GM20000 (cell line): Measurements from ENCODE around the gene TET2.

Experiments used
- DNase-seq: peaks from one replicate; pipeline ENCODE4 v3.0.0; 2012; ENCODE audit warnings: low spot score
- CTCF ChIP-seq: IDR thresholded peaks from 2 replicates; pipeline ENCODE4 v1.5.1; 2012; ENCODE audit warnings: mild to moderate bottlenecking, control low read depth; ENCODE audit errors: extremely low read depth, missing control alignments

Gene TET2

GRCh38 chr4:105248613-105249012, 101.9 kb downstream of the TET2 start:
- TF ChIP-seq CTCF = no peak
- DNase-seq = no peak

GRCh38 chr4:105257817-105258495, 111.3 kb downstream of the TET2 start:
- DNase-seq = no peak
- TF ChIP-seq CTCF = no peak

- no peak for DNase-seq
- TF ChIP-seq CTCF = no peak
Observed at GRCh38 chr4:105265689-105266088, 119.0 kb downstream of the TET2 start.

GRCh38 chr4:105267280-105267679, 120.6 kb downstream of the TET2 start:
- TF ChIP-seq CTCF = no peak
- DNase-seq = no peak

GRCh38 chr4:105272002-105272401, 125.3 kb downstream of the TET2 start:
- no peak for TF ChIP-seq CTCF
- no peak for DNase-seq

- DNase-seq = no peak
- TF ChIP-seq CTCF = no peak
Observed at GRCh38 chr4:105273230-105273629, 126.6 kb downstream of the TET2 start.

- no peak for DNase-seq
- no peak for TF ChIP-seq CTCF
Observed at GRCh38 chr4:105274090-105274489, 127.4 kb downstream of the TET2 start.
